Measurements from ENCODE around the gene MB. TPM values are rescaled to one million over a fixed set of nuclear protein-coding genes. Genes with fewer than 3 reads are reported as not detected.

MB gene
- total and polyA plus RNA-seq, 3 donors from 2014 or later = 0.93 to 62.6 (median 2.2) TPM

DNA sequence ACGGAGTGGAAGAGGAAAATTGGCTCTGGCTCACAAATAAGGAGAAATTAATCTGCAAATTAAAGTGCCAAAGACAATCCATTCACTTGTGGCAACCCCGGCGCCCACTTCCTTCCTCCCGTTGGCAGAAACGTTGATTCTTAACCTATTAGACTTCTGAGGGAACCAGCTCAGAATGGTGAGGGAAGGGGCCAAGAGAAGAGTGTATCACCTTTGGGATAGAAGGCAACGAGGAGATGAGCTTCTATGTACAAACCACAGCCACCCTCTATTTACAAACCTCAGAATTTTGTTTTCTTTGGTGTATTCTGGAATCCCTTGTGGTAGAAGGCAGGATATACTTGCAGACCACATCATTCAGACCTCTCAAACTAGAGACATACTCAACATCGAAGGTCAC is 1.1 kb downstream of the MB start:
- Histone ChIP-seq H3K9me3 (no peaks in the 10 kb centered on the region), H3K4me1 (peaks cover 15% of the 10 kb centered on the region), H3K27me3 (no peaks in the 10 kb centered on the region), H3K27ac (no peak overlapping the region), H3K4me3 (no peak overlapping the region), H3K36me3 (ENCODE audit: low read depth, missing control alignments) (no peaks in the 10 kb centered on the region)
- TF ChIP-seq POLR2A (IDR thresholded peaks at IDR 0.05) (no peak), CTCF (IDR thresholded peaks at IDR 0.05) (no peak)
- WGBS, 2 donors = 77 to 86% methylated on average over 7 of the region's 7 CpGs
- intact Hi-C loops (cut with DNase I; ENCODE audit: low total_unique reads) = no loop called here
- no peak for DNase-seq

- no peak overlapping the region for H3K4me3 ChIP-seq
- no peak overlapping the region for H3K27ac ChIP-seq
- no peak for DNase-seq
- peaks cover 15% of the 10 kb centered on the region for H3K4me1 ChIP-seq
- intact Hi-C loops (cut with DNase I; ENCODE audit: low total_unique reads) = no loop called here
- H3K27me3 ChIP-seq = no peaks in the 10 kb centered on the region
- H3K36me3 ChIP-seq (ENCODE audit: low read depth, missing control alignments) = no peaks in the 10 kb centered on the region
- TF ChIP-seq POLR2A (IDR thresholded peaks at IDR 0.05) (no peak), CTCF (IDR thresholded peaks at IDR 0.05) (no peak)
- H3K9me3 ChIP-seq = no peaks in the 10 kb centered on the region
- 46 to 48% methylated on average over 6 of the region's 6 CpGs for WGBS, 2 donors
Measured at GRCh38 chr22:35615156-35615555, 2.0 kb downstream of the MB start.

GRCh38 chr22:35614404-35614803 is 2.7 kb downstream of the MB start:
- Histone ChIP-seq H3K27ac (no peak overlapping the region), H3K36me3 (ENCODE audit: low read depth, missing control alignments) (no peaks in the 10 kb centered on the region), H3K4me3 (no peak overlapping the region), H3K27me3 (no peaks in the 10 kb centered on the region), H3K4me1 (peaks cover 15% of the 10 kb centered on the region), H3K9me3 (no peaks in the 10 kb centered on the region)
- no peak for DNase-seq
- TF ChIP-seq CTCF (IDR thresholded peaks at IDR 0.05) = no peak
- TF ChIP-seq POLR2A (IDR thresholded peaks at IDR 0.05) = no peak
- intact Hi-C loops (cut with DNase I; ENCODE audit: low total_unique reads) = no loop called here
- 97 to 98% methylated on average over 2 of the region's 2 CpGs for WGBS, 2 donors

DNA sequence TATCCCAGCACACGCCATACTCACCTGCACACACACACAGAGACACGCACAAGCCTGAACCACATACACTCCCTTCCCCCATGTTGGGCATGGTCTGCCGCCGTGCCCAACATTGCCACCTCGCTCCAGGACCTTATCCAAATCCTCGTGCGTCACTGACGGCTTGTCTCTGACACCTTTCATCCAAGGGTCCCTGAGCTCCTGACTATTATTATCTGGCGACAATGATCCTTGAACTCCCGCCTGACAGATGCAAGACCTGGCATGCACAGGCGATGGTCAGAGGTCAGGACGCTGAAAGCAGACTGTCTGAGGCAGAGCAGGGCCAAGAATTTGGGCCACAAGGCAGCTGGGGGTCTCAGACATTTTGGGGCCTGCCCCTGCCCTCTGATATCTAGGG is 4.2 kb downstream of the MB start:
- TF ChIP-seq CTCF (IDR thresholded peaks at IDR 0.05) (no peak), POLR2A (IDR thresholded peaks at IDR 0.05) (no peak)
- intact Hi-C loops (cut with DNase I; ENCODE audit: low total_unique reads) = no loop called here
- H3K36me3 ChIP-seq (ENCODE audit: low read depth, missing control alignments) = no peaks in the 10 kb centered on the region
- DNase-seq = no peak
- H3K4me1 ChIP-seq = peaks cover 15% of the 10 kb centered on the region
- no peak overlapping the region for H3K27ac ChIP-seq
- no peaks in the 10 kb centered on the region for H3K9me3 ChIP-seq
- 78 to 81% methylated on average over 11 to 12 of the region's 12 CpGs for WGBS, 2 donors
- no peaks in the 10 kb centered on the region for H3K27me3 ChIP-seq
- no peak overlapping the region for H3K4me3 ChIP-seq

DNA sequence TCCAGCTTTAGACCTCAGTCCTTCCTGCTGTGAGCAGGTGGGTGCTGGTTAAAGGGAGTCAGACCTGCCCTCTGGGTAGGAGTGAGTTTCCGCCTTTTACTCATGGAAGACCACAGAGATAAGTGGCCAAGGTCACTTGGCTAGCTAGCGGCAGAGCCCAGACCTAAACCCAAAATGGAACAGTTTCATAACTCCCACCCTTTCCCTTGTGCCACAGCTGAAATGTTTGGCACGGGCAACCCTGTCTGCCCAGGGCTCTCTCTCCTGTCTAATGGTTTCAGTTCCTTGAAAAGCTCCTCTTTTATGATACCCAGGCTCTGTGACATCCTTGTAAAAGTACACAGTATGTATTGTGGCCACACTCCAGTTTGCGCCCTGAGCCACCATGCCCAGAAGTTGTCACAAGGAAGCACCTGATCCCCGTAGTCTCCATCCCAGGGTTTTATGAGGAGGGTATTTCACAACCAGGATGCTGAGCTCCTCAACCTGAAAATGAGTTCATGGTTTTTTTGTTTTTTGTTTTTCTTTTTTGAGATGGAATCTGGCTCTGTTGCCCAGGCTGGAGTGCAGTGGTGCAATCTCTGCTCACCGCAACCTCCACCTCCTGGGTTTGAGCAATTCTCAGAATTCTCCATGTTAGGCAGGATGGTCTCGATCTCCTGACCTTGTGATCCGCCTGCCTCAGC is 5.1 kb downstream of the MB start:
- no peak overlapping the region for H3K4me3 ChIP-seq
- TF ChIP-seq POLR2A (IDR thresholded peaks at IDR 0.05) = no peak
- TF ChIP-seq CTCF (IDR thresholded peaks at IDR 0.05) = no peak
- H3K36me3 ChIP-seq (ENCODE audit: low read depth, missing control alignments) = no peaks in the 10 kb centered on the region
- no peak for DNase-seq
- H3K9me3 ChIP-seq = no peaks in the 10 kb centered on the region
- H3K4me1 ChIP-seq = peaks cover 15% of the 10 kb centered on the region
- intact Hi-C loops (cut with DNase I; ENCODE audit: low total_unique reads) = no loop called here
- no peaks in the 10 kb centered on the region for H3K27me3 ChIP-seq
- no peak overlapping the region for H3K27ac ChIP-seq
- WGBS, 2 donors = 65 to 82% methylated on average over 8 of the region's 8 CpGs

Data from testis (tissue), 3 donors.